Heart right ventricle (tissue), 16 donors: ENCODE measurements around the gene CD160. TPM values are rescaled to one million over a fixed set of nuclear protein-coding genes. Genes with fewer than 3 reads are reported as not detected.
A peak's percentile ranks its signal among the peaks of the same experiment; 100 is the strongest.

Experiments used
- ATAC-seq, 8 donors: fragments of 200-7000 bp; cut with Tn5 transposase; one replicate each; pipeline ENCODE4 v1.9.1; 2020; ENCODE audit warnings: mild to moderate bottlenecking in 8 of 8, moderate library complexity in 8 of 8, moderate number of reproducible peaks in 1 of 8
- DNase-seq, 2 donors: peaks; one replicate each; pipeline ENCODE4 v3.0.0-alpha.2; 2020
- H3K27ac ChIP-seq, 10 donors: fragments of 200-600 bp; sonication (generic) in 2 of 10; one replicate each; pipeline versions ENCODE4 v1.5.0 to v1.8.0; 2020 to 2022; ENCODE audit warnings: mild to moderate bottlenecking in 3 of 10
- H3K27me3 ChIP-seq, 7 donors: fragments of 200-600 bp; one replicate each; pipeline ENCODE4 v1.8.0; 2021 to 2022; ENCODE audit warnings: mild to moderate bottlenecking in 2 of 7
- H3K36me3 ChIP-seq, 9 donors: fragments of 200-600 bp; sonication (generic) in 1 of 9; one replicate each; pipeline versions ENCODE4 v1.5.0 to v1.8.0; 2020 to 2022; ENCODE audit warnings: mild to moderate bottlenecking in 2 of 9
- H3K4me1 ChIP-seq, 9 donors: fragments of 200-600 bp; sonication (generic) in 1 of 9; one replicate each; pipeline versions ENCODE4 v1.5.0 to v1.8.0; 2020 to 2022; ENCODE audit warnings: mild to moderate bottlenecking in 4 of 9
- H3K4me3 ChIP-seq, 10 donors: fragments of 200-600 bp; sonication (generic) in 2 of 10; one replicate each; pipeline versions ENCODE4 v1.5.0 to v1.8.0; 2020 to 2022; ENCODE audit warnings: mild to moderate bottlenecking in 7 of 10, moderate library complexity in 2 of 10
- H3K9me3 ChIP-seq, 11 donors: fragments of 200-600 bp in 10 of 11; sonication (generic) in 2 of 11; one replicate each; pipeline versions ENCODE4 v1.5.0 to v1.8.0; 2013 to 2022; ENCODE audit warnings: mild to moderate bottlenecking in 2 of 11, control low read depth in 1 of 11, moderate library complexity in 1 of 11
- WGBS, 2 donors: extraction: QIAGEN DNeasy Blood & Tissue Kit; methylation state at CpG; one replicate each; pipeline ENCODE4 v1.1.7; 2013; ENCODE audit warnings: inconsistent platforms in 1 of 2; 5-methylcytosine and 5-hydroxymethylcytosine counted together
- intact Hi-C, 10 donors: fragments of 100-400 bp; cut with DNase I; formaldehyde crosslinking; loops; one replicate each; pipeline versions ENCODE4 v1.11.1 to v1.14.2; 2022
- polyA plus RNA-seq, 2 donors: library from polyadenylated mRNA; stranded (reverse); fragments of 200-250 nt; gene quantifications; one replicate each; pipeline ENCODE4 v1.2.3, GENCODE V29; 2013
- total RNA-seq, 10 donors: library from RNA; stranded (reverse); fragmentation: NEBNext Ultra II Directional in 3 of 10; extraction: Animal tissue kit (Norgen Biotek cat#: 25700) in 3 of 10; gene quantifications; one replicate each; pipeline versions ENCODE4 v1.2.1 to v1.2.4, GENCODE V29; 2021 to 2023
- TF ChIP-seq, protein P1 (sequence below), 9 donors: fragments of 200-600 bp; sonication (generic) in 2 of 9; IDR thresholded peaks; one replicate each; pipeline versions ENCODE4 v1.5.0 to v1.8.0; 2021 to 2022; ENCODE audit warnings: antibody characterized with exemption in 9 of 9, mild to moderate bottlenecking in 5 of 9, moderate library complexity in 1 of 9
- donor health status: Arrhythmogenic right ventricular cardiomyopathy.
- donor health status: ischemic (EF 13 %, LVEDD 7.1; RV severe dilation, severe dysfunction).
- donor health status: healthy with polysubstance abuse.
- donor health status: DM: no; HTN: yes; CAD: no.
- donor health status: DM: no; HTN: no; CAD: no.
- donor health status: ischemic (EF 25% LVEDD 6.9; RV normal size, moderate dysfunction).
- donor health status: ischemic (EF 25% LVEDD 5.7; RV mildly dilated, moderate dysfunction).
- donor health status: healthy.
- donor health status: DM: yes; HTN: yes; CAD: no.
- donor health status: Ischemic cardiomyopathy.
- donor health status: ischemic (EF 35%, LVEDD 5.7; RV mildly dilated, moderate dysfunction).
- donor health status: nonischemic (EF 11% LVEDD 7.7; RV severe dilation, severe dysfunction).
- donor health status: DM: yes; HTN: yes; CAD: no.
- donor health status: PGD.
- donor health status: ischemic (EF 29% LVEDD 5.4; RV normal size, mild dysfunction).
- donor health status: nonischemic (EF 23%, LVEDD 6.1; RV moderate dilation, normal function).

CD160 gene
- total and polyA plus RNA-seq, 12 donors, result 0.03 to 0.58 (median 0.18) TPM; not detected in 9

DNA sequence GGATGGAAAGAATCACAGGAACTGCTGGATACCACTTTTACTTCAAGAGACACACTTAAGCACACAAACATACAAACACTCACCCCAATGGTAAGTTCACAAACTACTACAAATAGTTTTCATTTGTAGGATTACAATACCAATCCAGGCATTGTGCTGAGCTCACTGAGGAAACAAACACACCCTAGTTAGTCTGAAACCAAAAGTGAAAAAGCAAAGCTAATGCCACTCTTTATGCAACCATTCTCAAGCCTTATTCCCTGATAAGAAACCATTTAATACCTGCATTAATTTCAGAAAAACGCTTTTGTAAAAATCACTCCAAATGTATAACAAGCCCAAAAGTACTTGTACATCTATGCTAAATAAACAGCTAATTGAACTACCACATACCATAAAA is 66.2 kb downstream of the CD160 start:
- H3K27ac ChIP-seq, result peak overlapping the region in 8 of 10 donors; percentile 8 to 85 (median 64)
- peaks cover 2 to 43% (median 26%) of the 10 kb centered on the region in 9 donors for H3K4me1 ChIP-seq
- WGBS, 2 donors, result 68 to 95% methylated on average over 1 of the region's 1 CpG
- intact Hi-C loops, result loop anchor here in 1 of 10 donors (10.0 kb wide), 1 partner anchor 59 kb away; the partner anchor contains the start of gene NUDT17
- ATAC-seq (peak in 2 of 8 donors; percentile 11 to 34), DNase-seq (no peak)
- no peaks in the 10 kb centered on the region for H3K27me3 ChIP-seq
- H3K9me3 ChIP-seq, result no peaks in the 10 kb centered on the region
- H3K4me3 ChIP-seq, result no peak overlapping the region
- H3K36me3 ChIP-seq, result peaks cover 0 to 43% (median 6%) of the 10 kb centered on the region in 9 donors
- TF ChIP-seq, protein P1, sequence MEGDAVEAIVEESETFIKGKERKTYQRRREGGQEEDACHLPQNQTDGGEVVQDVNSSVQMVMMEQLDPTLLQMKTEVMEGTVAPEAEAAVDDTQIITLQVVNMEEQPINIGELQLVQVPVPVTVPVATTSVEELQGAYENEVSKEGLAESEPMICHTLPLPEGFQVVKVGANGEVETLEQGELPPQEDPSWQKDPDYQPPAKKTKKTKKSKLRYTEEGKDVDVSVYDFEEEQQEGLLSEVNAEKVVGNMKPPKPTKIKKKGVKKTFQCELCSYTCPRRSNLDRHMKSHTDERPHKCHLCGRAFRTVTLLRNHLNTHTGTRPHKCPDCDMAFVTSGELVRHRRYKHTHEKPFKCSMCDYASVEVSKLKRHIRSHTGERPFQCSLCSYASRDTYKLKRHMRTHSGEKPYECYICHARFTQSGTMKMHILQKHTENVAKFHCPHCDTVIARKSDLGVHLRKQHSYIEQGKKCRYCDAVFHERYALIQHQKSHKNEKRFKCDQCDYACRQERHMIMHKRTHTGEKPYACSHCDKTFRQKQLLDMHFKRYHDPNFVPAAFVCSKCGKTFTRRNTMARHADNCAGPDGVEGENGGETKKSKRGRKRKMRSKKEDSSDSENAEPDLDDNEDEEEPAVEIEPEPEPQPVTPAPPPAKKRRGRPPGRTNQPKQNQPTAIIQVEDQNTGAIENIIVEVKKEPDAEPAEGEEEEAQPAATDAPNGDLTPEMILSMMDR (IDR thresholded peaks at IDR 0.05), result no peak

DNA sequence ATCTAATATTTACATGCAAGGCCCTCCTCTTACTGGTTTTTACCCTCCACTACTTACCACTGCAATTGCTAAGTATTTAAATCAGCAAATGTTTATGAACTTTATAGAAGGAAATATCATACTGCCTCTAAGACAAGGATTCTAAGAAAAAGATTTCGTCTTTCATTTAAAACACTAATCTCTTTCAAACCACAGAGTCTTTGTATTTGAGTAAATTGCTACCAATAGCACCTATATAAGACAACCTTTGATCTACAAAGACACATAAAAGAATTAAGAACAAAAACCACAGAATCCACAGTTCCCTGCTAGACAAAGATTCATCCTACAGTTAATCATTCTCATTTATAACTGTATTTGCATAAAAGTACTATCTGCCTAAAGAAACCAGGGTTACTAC is 67.0 kb downstream of the CD160 start:
- DNase-seq (no peak), ATAC-seq (no peak)
- TF ChIP-seq, protein P1 (IDR thresholded peaks at IDR 0.05), result no peak
- peaks cover 0 to 43% (median 6%) of the 10 kb centered on the region in 9 donors for H3K36me3 ChIP-seq
- H3K4me1 ChIP-seq, result peaks cover 2 to 41% (median 23%) of the 10 kb centered on the region in 9 donors
- peak overlapping the region in 8 of 10 donors; percentile 8 to 85 (median 64) for H3K27ac ChIP-seq
- H3K9me3 ChIP-seq, result no peaks in the 10 kb centered on the region
- 0 to 73% methylated on average over 1 of the region's 1 CpG for WGBS, 2 donors
- intact Hi-C loops, result loop anchor here in 1 of 10 donors (10.0 kb wide), 1 partner anchor 59 kb away; the partner anchor contains the start of gene NUDT17
- no peaks in the 10 kb centered on the region for H3K27me3 ChIP-seq
- H3K4me3 ChIP-seq, result no peak overlapping the region

DNA sequence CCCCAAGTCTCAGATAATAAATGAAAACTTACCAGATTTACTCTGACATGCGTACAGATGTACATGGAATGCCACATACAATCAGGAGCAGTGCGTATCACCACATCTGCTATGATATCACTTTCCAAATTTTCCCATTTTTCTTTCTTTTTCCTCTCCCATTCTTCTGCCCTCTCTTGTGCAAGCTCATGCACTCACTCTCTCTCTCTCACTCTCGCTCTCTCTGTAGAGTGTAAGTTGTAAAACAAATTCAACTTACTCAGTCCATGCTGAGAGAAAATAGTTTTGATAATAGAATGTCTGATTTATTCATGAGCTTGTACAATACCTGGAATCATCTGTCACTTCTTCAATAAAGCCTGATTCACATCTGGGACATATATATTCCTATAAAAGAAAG is 69.3 kb downstream of the CD160 start:
- Histone ChIP-seq H3K36me3 (peaks cover 0 to 49% (median 1%) of the 10 kb centered on the region in 9 donors), H3K27me3 (no peaks in the 10 kb centered on the region), H3K4me1 (peaks cover 2 to 34% (median 22%) of the 10 kb centered on the region in 9 donors), H3K9me3 (no peaks in the 10 kb centered on the region), H3K4me3 (no peak overlapping the region), H3K27ac (no peak overlapping the region)
- ATAC-seq, result no peak
- TF ChIP-seq, protein P1 (IDR thresholded peaks at IDR 0.05), result no peak
- WGBS, 2 donors, result 99 to 100% methylated on average over 3 of the region's 3 CpGs
- intact Hi-C loops, result loop anchor here in 1 of 10 donors (10.0 kb wide), 1 partner anchor 56 kb away; the partner anchor contains the start of gene NUDT17
- no peak for DNase-seq

Other genes starting within 250 kb of the CD160 start
- 10 to 100 TPM in 4 of 10 donors, 1 to 10 TPM in 6; 6.9 to 13.5 (median 9.3) TPM for gene GPR89A, start 111.5 kb upstream of the CD160 start, total RNA-seq
- 10 to 100 TPM in 1 of 2 donors, 1 to 10 TPM in 1; 7.3 to 14.5 TPM for gene GPR89A, start 111.5 kb upstream of the CD160 start, polyA plus RNA-seq
- 1 to 10 TPM in 1 of 10 donors, under 1 TPM in 2, not detected in 7; 0.44 to 2.0 (median 0.47) TPM for gene PDZK1, start 12.1 kb upstream of the CD160 start, total RNA-seq
- gene PDZK1, start 12.1 kb upstream of the CD160 start, polyA plus RNA-seq, result under 1 TPM; 0.17 to 0.44 TPM
- gene RNF115, start 104.6 kb downstream of the CD160 start, total RNA-seq, result 10 to 100 TPM; 39.2 to 99.0 (median 56.3) TPM
- gene RNF115, start 104.6 kb downstream of the CD160 start, polyA plus RNA-seq, result 10 to 100 TPM; 12.8 to 25.2 TPM
- 10 to 100 TPM; 11.8 to 18.1 (median 16.1) TPM for gene POLR3C, start 104.7 kb downstream of the CD160 start, total RNA-seq
- gene POLR3C, start 104.7 kb downstream of the CD160 start, polyA plus RNA-seq, result 10 to 100 TPM in 1 of 2 donors, 1 to 10 TPM in 1; 8.0 to 11.3 TPM
- 1 to 10 TPM; 1.8 to 4.9 (median 3.6) TPM for gene NUDT17, start 126.1 kb downstream of the CD160 start, total RNA-seq
- gene NUDT17, start 126.1 kb downstream of the CD160 start, polyA plus RNA-seq, result 1 to 10 TPM in 1 of 2 donors, under 1 TPM in 1; 0.75 to 4.0 TPM
- gene PIAS3, start 139.6 kb downstream of the CD160 start, total RNA-seq, result 10 to 100 TPM; 12.6 to 21.0 (median 15.0) TPM
- gene PIAS3, start 139.6 kb downstream of the CD160 start, polyA plus RNA-seq, result 10 to 100 TPM; 19.9 to 28.7 TPM
- gene ANKRD35, start 166.4 kb downstream of the CD160 start, total RNA-seq, result 1 to 10 TPM in 1 of 10 donors, under 1 TPM in 9; 0.28 to 1.2 (median 0.56) TPM
- gene ANKRD35, start 166.4 kb downstream of the CD160 start, polyA plus RNA-seq, result 1 to 10 TPM in 1 of 2 donors, under 1 TPM in 1; 0.80 to 2.1 TPM
- gene ITGA10, start 190.6 kb downstream of the CD160 start, total RNA-seq, result 1 to 10 TPM; 1.1 to 3.2 (median 1.6) TPM
- 1 to 10 TPM; 1.9 to 4.2 TPM for gene ITGA10, start 190.6 kb downstream of the CD160 start, polyA plus RNA-seq
- 10 to 100 TPM; 20.4 to 26.3 (median 23.0) TPM for gene PEX11B, start 199.2 kb downstream of the CD160 start, total RNA-seq
- gene PEX11B, start 199.2 kb downstream of the CD160 start, polyA plus RNA-seq, result 10 to 100 TPM; 17.7 to 24.5 TPM
- gene RBM8A, start 208.0 kb downstream of the CD160 start, total RNA-seq, result 10 to 100 TPM; 55.5 to 90.5 (median 67.4) TPM
- 100 to 1,000 TPM in 1 of 2 donors, 10 to 100 TPM in 1; 34.5 to 151 TPM for gene RBM8A, start 208.0 kb downstream of the CD160 start, polyA plus RNA-seq
- gene LIX1L, start 238.5 kb downstream of the CD160 start, total RNA-seq, result 10 to 100 TPM; 21.2 to 30.0 (median 24.5) TPM
- gene LIX1L, start 238.5 kb downstream of the CD160 start, polyA plus RNA-seq, result 1 to 10 TPM; 7.1 to 9.4 TPM
- 1 to 10 TPM in 6 of 10 donors, under 1 TPM in 4; 0.66 to 1.5 (median 1.0) TPM for gene ANKRD34A, start 245.1 kb downstream of the CD160 start, total RNA-seq
- 1 to 10 TPM in 1 of 2 donors, under 1 TPM in 1; 0.88 to 1.7 TPM for gene ANKRD34A, start 245.1 kb downstream of the CD160 start, polyA plus RNA-seq
- 10 to 100 TPM; 30.9 to 44.7 (median 38.5) TPM for gene POLR3GL, start 245.2 kb downstream of the CD160 start, total RNA-seq
- gene POLR3GL, start 245.2 kb downstream of the CD160 start, polyA plus RNA-seq, result 10 to 100 TPM; 44.2 to 64.5 TPM